Regular cardiac myocyte (primary cell): ENCODE measurements around the gene PLAAT2. TPM values are rescaled to one million over a fixed set of nuclear protein-coding genes. Genes with fewer than 3 reads are reported as not detected.

Source experiments
- total RNA-seq: library from RNA; depleted of rRNA; stranded (reverse); fragments of >200 nt; gene quantifications from 2 replicates; pipeline ENCODE4 v1.2.3, GENCODE V29; 2014

PLAAT2 gene
- not detected in 2 replicates for total RNA-seq

GRCh38 chr11:63563201-63564055 lies at the start of gene PLAAT2:
PLAAT2 (minus strand) TSS chr11:63563379; CDS start chr11:63563324, 55 bp downstream.

DNA sequence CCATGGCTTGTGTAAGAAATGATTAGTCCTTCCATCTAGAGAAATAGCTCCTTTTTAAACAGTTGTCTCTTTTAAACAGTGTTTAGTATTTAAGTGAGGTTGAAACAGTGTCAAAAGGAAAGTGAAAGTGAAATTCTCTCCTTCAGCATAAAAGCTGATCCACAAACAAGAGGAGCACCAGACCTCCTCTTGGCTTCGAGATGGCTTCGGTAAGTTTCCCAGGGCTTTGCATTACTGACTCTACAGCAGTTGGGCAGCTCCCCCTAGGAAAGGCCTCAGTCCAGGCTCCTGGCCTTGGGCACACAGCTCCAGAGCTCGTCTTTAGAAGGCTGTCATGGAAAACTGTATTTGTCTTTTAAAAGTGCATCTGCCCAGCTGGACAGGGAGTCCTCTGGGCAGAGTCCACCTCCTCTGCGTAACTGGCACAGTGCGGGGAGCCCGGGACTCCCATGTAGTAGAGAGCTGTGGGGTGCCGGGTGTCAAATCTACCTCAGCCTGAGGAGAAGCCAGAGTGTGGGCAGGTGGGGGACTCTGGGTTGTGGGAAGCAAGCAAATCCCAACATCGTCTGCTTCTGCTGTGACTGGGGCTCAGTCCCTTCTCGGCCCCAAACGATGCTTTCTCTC lies 26.4 kb downstream of the PLAAT2 start, which contains the start of gene PLAAT4:
Gene PLAAT4 (plus strand): TSS at position 140 of the 624 bp plus-strand sequence. CDS start 61 bp downstream, at position 201.

DNA sequence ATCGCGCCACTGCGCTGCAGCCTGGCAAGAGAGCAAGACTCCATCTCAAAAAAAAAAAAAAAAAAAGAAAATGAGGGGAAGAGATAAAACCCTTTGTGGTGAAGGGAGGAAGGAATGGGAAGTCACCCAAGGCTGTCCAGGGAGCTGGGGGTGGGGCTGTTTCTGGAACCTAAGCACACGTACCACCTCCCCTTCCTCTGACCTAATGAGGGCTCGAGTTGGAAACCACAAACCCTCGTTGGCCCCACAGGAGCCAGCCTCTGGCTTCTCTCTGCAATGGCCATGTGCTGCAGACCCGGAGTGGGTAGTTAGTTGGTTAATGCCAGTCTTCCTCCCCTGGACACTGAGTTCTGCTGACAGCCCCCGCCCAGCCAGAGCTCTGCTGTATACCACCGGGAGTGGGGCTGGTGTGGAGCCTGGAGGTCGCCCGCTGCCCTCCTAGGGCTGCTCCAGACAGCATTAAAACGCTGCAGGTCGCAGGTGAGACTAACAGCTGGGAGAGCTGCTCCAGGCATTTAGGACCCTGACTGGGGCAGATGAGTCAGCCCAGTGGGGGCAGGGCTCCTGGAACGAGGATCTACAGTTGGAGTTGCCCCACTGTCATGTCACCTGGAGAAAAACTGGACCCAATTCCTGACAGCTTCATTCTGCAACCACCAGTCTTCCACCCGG lies 57.2 kb downstream of the PLAAT2 start, which contains the start of gene LGALS12:
Gene LGALS12 (plus strand): TSS at position 228 of the 672 bp plus-strand sequence. CDS start 375 bp downstream, at position 603.

Other genes starting within 250 kb of the PLAAT2 start
- not detected in 2 replicates for gene SLC22A9, start 193.6 kb downstream of the PLAAT2 start, total RNA-seq
- gene PLAAT5, start 72.2 kb downstream of the PLAAT2 start, total RNA-seq: not detected in 2 replicates
- not detected in 2 replicates for gene LGALS12, start 57.3 kb downstream of the PLAAT2 start, total RNA-seq
- gene PLAAT4, start 26.6 kb downstream of the PLAAT2 start, total RNA-seq: 10.0 and 13.2 TPM in 2 replicates
- gene PLAAT3, start 51.1 kb upstream of the PLAAT2 start, total RNA-seq: 9.0 and 24.2 TPM in 2 replicates
- gene ATL3, start 108.0 kb upstream of the PLAAT2 start, total RNA-seq: 119 and 125 TPM in 2 replicates
- 69.8 and 77.0 TPM in 2 replicates for gene RTN3, start 118.1 kb upstream of the PLAAT2 start, total RNA-seq
- gene ZFTA, start 205.4 kb upstream of the PLAAT2 start, total RNA-seq: 9.9 and 24.3 TPM in 2 replicates